CD4-positive, alpha-beta T cell treated with Interleukin-21 for 1 hour (primary cell): ENCODE measurements around the gene ZNRF3.

Experiments
- DNase-seq: peaks from one replicate; pipeline ENCODE4 v3.0.0-alpha.2; 2020

ZNRF3 gene

DNA sequence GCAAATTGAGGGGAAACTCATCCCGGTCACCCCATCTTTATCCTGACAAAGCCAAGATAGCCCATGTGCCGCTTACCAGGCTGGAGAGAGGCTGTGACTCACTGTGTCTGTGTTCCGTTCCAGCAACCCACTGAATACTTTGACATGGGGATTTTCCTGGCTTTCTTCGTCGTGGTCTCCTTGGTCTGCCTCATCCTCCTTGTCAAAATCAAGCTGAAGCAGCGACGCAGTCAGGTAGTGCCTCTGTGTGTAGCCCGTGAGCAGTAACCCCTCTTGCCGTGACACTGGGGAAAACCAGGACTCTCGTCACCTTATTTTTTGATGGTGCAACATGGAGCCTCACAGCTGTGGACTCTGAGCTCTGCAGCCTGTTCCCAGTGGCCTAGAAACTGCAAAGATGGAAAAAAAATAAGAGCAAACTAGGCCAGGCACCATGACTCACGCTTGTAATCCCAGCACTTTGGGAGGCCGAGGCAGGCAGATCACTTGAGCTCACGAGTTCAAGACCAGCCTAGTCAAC, 161.3 kb downstream of the ZNRF3 start:
- no peak for DNase-seq

DNA sequence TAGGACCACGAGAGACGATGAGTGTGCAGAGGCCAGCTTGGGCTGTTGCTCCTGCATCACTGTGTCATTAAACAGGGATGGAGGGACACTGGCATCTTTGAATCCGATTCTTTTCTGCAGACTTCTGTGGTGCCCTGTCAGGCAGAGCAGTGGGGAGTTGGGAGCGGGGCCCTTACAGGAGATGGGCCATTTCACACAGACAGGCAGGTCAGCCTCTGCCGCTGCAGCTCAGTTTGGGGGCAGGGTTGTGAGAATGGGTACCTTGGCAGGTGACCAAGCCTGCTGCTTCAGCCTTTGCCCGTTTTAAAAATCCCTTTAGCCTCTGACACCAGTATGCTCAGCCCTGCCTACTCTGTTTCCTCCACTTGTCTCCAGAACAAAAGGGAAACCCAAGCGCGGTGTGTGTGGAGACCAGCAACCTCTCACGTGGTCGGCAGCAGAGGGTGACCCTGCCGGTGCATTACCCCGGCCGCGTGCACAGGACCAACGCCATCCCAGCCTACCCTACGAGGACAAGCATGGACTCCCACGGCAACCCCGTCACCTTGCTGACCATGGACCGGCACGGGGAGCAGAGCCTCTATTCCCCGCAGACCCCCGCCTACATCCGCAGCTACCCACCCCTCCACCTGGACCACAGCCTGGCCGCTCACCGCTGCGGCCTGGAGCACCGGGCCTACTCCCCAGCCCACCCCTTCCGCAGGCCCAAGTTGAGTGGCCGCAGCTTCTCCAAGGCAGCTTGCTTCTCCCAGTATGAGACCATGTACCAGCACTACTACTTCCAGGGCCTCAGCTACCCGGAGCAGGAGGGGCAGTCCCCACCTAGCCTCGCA, 165.7 kb downstream of the ZNRF3 start:
- DNase-seq: no peak

DNA sequence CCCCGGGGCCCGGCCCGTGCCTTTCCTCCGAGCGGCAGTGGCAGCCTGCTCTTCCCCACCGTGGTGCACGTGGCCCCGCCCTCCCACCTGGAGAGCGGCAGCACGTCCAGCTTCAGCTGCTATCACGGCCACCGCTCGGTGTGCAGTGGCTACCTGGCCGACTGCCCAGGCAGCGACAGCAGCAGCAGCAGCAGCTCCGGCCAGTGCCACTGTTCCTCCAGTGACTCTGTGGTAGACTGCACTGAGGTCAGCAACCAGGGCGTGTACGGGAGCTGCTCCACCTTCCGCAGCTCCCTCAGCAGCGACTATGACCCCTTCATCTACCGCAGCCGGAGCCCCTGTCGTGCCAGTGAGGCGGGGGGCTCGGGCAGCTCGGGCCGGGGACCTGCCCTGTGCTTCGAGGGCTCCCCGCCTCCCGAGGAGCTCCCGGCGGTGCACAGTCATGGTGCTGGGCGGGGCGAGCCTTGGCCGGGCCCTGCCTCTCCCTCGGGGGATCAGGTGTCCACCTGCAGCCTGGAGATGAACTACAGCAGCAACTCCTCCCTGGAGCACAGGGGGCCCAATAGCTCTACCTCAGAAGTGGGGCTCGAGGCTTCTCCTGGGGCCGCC, 166.4 kb downstream of the ZNRF3 start:
- DNase-seq: no peak

DNA sequence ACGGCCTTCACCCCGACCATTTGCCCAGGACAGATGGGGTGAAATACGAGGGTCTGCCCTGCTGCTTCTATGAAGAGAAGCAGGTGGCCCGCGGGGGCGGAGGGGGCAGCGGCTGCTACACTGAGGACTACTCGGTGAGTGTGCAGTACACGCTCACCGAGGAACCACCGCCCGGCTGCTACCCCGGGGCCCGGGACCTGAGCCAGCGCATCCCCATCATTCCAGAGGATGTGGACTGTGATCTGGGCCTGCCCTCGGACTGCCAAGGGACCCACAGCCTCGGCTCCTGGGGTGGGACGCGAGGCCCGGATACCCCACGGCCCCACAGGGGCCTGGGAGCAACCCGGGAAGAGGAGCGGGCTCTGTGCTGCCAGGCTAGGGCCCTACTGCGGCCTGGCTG, 167.1 kb downstream of the ZNRF3 start:
- no peak for DNase-seq

DNA sequence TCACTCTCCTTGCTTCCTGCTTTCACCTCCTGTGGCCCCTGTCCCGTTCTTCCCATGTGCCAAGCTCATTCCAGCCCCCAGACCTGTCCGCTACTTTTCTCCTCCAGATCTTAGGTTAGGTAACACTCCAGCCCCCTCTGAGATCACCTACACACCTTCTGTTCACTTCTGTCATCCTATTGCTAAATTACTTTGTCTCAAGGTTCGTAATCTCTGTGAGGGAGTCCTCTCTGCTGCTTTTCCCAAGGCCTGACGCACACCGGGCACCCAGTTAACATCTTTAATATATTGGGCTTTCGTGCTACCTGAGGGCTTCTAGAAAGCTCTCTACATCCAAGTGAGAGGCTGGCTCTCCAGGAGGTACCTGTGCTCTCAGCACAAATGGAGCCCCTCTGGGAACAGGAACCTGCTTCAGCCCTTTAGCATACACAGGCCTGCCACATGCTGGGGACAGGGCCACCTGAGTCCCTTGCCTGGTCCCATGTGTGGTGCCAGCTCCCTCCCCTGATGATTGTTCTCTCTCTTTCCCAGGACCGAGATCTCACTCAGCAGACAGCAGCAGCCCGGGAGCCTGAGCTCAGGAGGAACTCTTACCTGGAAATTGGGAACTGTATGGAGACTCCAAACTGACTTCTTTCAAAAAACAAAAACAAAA, 169.8 kb downstream of the ZNRF3 start:
- DNase-seq: no peak

DNA sequence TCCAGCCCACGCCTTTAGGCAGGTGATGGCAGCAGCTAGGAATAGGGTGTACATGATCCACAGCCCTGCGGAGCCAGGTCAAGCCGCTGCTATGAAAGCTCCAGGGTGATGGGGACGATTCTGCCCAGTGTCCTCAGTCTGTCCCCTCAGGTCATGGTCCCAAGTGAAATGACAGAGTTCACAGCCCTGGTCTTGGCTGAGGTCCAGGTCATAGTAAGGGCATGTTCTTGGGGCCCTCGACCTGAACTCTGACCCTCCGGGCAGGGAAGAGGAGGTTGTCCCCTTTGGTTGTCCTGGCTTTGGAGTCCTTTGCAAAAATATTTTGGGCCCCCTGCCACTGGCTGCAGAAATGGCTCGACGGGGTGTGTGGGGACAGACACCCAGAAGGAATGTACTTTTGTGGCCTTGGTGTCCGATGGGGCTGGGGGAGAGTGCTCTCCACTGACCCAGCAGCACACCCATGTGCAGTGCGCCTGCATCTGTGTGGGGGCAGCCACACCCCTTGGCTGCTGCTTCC, 170.9 kb downstream of the ZNRF3 start:
- no peak for DNase-seq

DNA sequence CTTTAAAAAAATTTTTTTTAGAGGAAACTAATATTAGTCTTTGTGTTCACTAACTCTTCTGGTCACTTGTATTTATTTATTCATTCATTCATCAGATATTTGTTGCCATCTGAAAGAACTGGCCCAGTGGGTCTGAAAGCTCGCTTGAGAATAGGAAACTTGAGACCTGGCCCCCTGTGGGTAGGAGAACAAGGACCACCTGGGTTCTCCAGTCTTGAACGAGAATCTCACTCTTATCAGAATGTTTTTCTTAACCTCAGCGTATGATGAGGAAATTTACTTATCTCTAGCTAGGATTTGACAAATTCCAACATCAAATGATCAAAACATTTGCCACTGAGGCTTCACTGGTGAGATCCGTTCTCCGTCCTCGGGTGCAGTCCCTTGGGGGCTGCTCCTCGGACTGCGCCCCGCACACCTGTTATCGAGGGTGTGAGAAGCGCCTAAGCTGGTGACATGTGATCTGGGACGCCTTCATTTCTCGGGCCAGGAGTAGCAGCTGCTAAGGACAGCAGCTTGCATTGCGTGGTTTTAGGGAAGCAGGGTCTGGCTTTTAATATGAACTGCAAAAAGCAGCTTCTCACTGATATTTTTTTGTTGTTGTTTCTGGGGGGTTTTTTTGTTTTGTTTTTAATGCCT, 171.9 kb downstream of the ZNRF3 start:
- DNase-seq: no peak

DNA sequence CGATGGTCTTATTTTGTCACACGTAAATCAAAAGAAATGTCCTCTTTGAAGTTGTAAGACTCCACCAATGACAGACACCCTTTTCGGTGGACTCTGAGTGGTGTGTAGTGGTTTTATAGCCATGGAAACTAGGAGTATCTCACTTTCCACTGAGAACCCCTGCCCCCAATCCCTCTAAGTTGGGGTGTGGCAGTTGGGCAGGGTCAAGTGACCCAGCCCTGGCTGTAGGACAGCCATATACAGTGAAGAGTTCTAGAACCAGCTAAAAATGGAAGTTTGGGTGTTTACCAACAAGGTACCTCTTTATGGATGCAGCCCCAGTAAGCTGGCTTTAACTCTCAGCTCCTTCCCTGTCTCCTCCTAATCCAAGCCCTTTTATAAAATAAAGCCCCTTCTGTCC, 173.1 kb downstream of the ZNRF3 start:
- DNase-seq: no peak

DNA sequence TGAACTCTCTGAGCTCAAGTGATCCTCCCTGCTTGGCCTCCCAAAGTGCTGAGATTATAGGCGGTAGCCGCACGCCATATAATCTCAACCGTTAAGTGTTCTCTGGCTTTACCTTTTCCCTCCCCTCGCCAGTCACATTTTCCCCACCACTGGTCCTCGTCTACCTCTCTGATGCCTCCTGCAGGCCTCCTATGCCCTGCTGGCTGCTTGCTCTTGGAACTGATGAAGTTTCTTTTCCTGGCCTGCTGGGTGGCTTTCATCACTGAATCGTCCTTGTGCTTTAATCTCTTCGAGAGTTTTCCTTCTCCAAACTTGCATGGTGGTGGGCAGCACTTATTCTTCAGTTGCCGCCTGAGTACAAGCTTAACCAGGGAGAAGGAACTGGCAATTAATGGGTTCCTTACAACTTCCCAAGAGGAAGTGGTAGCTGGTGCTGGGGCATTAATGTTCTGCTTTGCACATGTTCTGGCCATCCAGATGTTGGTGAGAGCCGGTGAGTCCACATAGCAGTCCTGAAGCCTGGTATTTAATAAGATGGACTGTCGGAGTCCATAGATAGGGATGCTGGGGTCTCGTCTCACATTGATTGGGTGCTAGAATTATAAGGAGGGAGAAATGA, 177.0 kb downstream of the ZNRF3 start:
- no peak for DNase-seq

DNA sequence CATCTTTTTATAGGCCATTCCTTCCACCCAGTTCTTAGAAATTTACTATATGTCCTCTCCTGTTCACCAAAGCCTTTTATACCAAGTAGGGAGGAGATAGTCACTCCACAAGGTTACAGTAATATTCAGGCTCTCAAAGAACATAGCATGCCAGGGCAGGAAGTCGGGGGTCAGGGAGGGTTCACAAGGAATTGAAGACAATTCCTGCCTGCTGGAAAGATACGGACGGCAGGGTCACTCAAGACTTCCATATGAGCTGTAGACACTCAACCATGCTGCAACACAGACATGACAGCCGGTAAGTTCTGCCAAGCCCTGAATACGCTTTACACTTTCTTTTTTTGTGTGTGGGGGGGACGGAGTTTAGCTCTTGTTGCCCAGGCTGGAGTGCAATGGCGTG, 177.6 kb downstream of the ZNRF3 start:
- no peak for DNase-seq

DNA sequence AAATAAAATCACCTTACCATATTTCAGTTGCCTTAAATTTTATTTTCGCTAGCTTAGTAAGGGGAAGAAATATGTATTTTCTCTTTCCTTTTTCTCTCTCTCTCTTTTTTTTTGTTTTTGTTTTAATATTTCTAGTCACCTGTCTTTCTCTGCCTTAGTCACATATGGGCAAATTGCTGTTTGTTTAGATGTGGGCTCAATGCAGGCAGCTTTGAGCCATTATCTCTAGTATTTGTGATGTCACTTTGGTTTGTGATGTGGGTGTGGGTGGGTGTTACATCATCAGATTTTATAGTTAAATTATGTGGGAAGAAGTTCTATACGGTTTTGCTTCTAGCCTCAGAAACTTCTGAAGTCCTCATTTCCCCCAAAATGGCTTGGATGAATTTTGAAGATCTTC, 178.4 kb downstream of the ZNRF3 start, which contains the start of gene C22orf31:
Gene C22orf31, minus strand, starts transcription at position 59 of the 400 bp plus-strand sequence. Its CDS starts 39 bp downstream, at position 20.
- DNase-seq: no peak

DNA sequence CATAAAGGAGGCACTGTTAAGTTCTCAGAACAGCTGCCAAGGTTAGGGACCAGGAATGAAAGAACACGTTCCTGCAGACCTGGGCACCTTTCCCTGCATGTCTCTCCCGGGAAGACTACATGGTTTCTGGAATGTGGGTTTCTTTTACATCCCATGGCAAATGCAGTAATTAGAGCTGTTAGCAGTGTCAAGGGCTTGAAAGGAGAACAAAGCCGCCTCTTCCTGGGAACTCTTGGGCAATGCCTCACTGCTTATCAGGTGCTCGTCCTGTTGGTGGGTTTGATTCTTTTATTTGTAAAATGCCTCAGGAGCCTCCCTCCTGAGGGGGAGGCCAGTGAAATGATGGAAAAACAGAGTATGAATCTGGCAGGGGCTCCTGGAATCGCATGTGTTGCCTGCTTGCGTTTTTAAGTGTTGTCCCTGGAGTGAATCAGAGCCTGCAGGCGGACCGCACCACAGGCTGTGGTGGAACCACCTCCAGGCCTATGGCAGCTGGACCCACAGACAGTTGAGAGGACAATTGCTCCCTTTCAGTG, 179.0 kb downstream of the ZNRF3 start:
- DNase-seq: no peak

DNA sequence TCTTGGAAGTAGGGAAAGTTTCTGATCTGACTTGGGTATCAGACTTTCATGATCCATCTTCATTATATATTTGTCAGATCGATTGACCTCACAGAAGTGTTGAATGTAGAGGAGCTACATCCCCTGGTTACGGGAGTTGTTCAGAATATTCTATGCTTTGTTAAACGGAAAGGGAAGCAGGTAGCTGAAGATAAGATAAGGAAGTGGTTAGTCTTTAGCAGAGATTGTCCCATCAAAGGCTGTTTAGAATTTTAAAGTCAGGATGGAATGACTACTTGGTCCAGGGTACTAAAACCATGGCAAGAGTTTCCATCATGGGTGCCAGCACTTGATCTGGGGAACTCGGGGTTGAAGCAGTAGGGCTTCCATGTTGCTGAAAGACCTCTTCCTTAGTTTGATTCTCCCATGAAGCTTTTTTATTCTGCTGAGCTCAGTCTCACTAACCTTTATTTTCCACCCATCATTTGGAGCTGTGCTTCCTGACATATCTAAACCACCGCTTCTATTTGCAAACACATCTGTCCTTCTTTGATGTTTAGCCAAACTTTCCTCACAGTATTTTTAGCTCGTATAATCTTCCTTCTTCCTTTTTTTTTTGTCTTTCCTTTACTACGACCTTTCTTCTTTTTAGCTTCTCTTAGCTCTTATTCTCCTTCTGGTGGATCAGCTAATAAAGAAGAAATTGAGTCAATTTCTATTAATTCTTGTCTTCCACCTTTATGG, 182.3 kb downstream of the ZNRF3 start:
- no peak for DNase-seq

DNA sequence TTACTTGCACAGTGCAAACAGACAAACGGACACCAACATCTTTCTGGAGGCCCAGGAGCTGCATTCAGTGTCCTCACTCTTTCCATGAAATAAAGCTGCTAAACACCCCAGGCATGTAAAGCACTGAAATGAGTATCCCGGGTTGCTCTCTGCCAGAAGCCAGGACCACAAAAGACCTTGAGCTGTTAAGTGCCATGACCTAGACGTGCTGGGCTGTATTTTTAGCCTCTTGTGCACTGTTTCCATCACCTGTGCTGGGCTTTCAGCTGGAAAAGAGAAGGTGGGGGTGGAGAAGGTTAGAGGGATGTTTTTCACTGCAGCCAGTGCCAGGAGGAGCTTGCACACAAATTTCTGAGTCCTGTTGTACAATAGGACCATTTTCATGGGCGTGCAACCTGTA, 186.1 kb downstream of the ZNRF3 start:
- no peak for DNase-seq

DNA sequence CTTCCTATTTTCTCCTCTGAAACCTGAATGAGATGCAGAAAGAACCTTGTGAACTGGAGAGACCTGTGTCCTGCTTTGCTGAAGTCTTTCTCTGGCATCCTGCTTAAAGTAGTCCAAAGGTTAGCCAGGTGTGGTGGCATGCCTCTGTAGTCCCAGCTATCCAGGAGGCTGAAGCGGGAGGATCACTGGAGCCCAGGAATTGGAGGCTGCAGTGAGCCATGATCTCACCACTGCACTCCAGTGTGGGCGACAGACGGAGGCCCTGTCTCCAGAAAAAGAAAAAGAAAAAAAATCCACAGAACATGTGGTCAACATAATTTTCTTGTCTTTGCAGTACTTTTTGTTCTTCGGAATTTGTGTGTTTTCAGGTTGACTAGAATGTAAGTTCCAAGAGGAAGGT, 187.1 kb downstream of the ZNRF3 start:
- DNase-seq: no peak

DNA sequence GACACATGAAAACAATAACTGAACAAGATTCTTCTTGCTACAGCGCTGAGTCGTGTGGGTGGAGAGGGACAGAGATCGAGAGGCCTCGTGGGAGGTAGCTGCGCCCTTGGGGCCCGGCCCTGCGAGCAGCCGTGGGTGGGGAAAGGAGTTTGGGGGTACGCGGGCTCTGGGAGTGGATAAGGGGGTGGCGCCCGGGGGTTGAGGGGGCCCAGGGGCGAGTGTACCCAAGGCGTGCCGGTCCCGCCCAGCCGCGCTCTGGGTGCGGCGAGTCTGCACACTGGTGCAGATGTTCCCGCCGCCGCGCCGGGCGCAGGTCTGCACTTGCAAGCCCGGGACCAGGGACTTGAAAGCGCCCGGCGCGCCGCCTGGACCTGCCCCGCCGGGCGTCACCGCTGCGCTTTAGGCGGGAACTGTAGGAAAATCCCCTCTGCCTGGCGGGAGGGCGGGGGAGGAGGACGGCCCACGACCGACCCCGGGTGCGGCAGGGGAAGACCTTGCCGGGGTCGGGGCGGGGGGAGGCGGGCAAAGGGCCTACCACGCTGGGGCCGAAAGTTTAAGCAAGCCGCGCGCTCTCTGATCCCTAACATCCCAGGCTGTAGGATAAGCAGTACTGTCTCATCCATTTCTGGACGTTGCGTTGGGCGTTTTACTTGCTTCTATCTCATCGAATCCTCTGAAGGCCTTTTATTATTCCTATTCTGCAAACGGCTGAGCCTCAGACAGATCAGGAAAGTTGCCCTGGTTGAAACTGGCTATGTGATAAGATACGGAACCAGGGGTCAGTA, 188.1 kb downstream of the ZNRF3 start:
- peak; percentile 23 for DNase-seq

DNA sequence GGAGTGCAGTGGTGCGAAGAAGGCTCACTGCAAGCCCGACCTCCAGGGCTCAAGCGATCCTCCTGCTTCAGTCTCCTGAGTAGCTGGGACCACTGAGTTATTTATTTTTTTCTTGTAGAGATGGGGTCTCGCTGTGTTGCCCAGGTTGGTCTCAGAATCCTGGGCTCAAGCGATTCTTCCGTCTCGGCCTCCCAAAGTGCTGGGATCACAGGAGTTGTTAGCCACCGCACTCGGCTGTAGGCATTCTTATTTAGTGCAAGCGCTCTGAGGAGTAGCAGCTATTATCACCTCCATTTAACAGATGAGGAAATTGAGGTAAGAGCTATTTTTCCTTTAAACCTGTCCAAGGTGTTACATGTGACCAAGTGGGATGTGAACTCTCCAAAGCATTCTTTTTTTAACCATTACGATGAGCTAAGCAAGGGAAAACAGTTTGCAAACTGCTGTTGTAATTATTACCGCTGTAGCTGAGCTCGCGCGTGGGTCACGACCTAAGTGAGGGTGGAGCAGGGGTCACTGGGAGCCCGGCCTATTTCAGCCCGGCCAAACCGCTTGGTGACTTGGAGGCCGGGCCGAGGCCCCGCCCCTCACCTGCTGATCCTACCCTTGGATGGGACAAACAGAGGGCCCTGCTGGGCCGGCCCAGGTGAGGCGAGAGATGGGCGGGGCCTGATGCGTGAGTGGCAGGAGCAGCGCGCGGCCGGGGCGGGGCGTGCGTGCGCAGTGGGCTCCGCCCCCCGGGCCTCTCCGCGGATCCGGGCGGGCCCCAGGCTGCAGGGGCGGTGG, 189.0 kb downstream of the ZNRF3 start:
- DNase-seq: peak; percentile 83

DNA sequence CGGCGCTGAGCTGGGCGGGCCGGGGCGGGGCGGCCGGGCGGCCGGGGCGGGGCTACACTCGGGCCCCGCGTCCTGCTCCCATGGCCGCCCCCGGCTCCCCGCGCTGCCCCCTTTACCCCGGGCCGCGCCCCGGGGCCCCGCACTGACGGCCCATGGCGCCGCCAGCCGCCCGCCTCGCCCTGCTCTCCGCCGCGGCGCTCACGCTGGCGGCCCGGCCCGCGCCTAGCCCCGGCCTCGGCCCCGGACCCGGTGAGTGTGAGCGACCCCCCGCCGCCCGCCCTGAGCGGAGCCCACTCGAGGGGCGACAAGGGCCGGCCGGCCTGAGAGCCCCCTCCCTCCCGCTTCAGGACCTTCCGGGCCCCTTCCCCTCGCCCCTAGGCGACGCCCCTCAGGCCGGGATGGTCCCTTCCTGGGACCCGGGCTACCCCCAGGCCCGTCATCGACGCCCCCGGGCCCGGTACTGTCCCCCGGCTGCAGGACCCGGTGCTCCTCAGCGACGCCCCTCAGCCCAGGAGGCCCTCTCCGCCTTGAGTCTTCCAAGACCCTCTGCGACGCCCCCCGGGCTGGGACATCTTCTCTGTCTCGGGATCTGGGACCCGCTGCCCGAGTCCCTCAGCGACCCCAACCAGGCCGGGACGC, 189.7 kb downstream of the ZNRF3 start, which contains the start of gene KREMEN1:
Gene KREMEN1, plus strand, starts transcription at position 57 of the 639 bp plus-strand sequence. Its CDS starts 96 bp downstream, at position 153.
- DNase-seq: no peak

DNA sequence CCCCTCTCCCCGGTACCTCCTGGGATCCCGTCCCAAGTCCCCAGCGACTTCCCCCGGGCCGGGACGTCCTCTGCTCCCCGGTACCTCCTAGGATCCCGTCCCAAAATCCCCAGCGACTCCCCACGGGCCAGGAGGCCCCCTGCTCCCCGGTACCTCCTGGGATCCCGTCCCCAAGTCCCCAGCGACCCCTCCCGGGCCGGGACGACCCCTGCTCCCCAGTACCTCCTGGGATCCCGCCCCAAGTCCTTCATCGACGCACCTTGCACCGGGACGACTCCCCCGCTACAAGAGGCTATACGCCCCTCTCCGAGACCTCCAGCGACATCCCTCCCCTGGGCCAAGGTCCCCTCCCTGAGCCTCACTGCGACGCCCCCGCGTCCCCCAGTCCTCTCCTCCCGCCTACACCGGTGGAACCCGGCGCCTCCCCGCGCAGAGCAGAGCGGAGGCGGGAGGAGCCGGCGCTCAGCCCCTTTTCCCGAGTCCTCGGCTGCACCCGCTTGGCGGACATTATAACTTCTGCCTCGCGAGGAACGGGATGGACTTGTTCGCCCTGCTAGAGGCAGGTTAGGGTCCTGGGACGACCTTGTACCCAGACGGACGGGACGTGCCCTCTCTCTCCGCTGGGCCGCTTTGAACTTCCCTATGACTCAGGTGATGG, 190.4 kb downstream of the ZNRF3 start:
- DNase-seq: no peak
